Keratinocyte (primary cell): ENCODE data around the gene SPECC1L. TPM values are rescaled to one million over a fixed set of nuclear protein-coding genes. Genes with fewer than 3 reads are reported as not detected.

Experiments used
- DNase-seq: peaks from one replicate; pipeline ENCODE4 v3.0.0-alpha.2; 2011; ENCODE audit warnings: low read depth, missing footprints, low spot score
- FAIRE-seq: peaks from 2 replicates; lab custom pipeline; 2011; peaks lifted over from hg19 to GRCh38; lab: Jason Lieb, UNC
- H2AFZ ChIP-seq: 2 replicates; pipeline ENCODE4 v1.6.0; 2012; ENCODE audit warnings: low read length, control low read depth, inconsistent platforms; ENCODE audit not compliant: control insufficient read depth
- H3K27ac ChIP-seq: 2 replicates; pipeline ENCODE4 v1.5.1; 2011; ENCODE audit warnings: low read length; ENCODE audit not compliant: control insufficient read depth, insufficient read depth
- H3K27me3 ChIP-seq: 3 replicates; pipeline ENCODE4 v1.6.0; 2011; ENCODE audit warnings: low read length; ENCODE audit not compliant: control insufficient read depth, insufficient read depth; ENCODE audit errors: extremely low read depth
- H3K36me3 ChIP-seq, 2 experiments: 2 replicates in 1 of 2; 3 replicates in 1 of 2; pipeline ENCODE4 v1.5.1; 2011; ENCODE audit warnings: low read length in 2 of 2, mild to moderate bottlenecking in 1 of 2; ENCODE audit not compliant: control insufficient read depth in 2 of 2, insufficient read depth in 2 of 2; ENCODE audit errors: extremely low read depth in 1 of 2
- H3K4me1 ChIP-seq: 3 replicates; pipeline ENCODE4 v1.5.1; 2011; ENCODE audit warnings: low read length; ENCODE audit not compliant: control insufficient read depth, insufficient read depth; ENCODE audit errors: extremely low read depth
- H3K4me2 ChIP-seq: 3 replicates; pipeline ENCODE4 v1.6.0; 2011; ENCODE audit warnings: low read depth, low read length; ENCODE audit not compliant: control insufficient read depth, insufficient read depth; ENCODE audit errors: extremely low read depth
- H3K4me3 ChIP-seq, 3 experiments: fragments of 200-600 bp in 1 of 3; sonication (generic) in 1 of 3; 2 replicates in 2 of 3; 3 replicates in 1 of 3; pipeline ENCODE4 v1.5.1; 2011 to 2016; ENCODE audit warnings: low read length in 3 of 3, mild to moderate bottlenecking in 3 of 3, control low read depth in 2 of 3, inconsistent platforms in 1 of 3, low read depth in 1 of 3, mixed read lengths in 1 of 3, mixed run types in 1 of 3, moderate library complexity in 1 of 3; ENCODE audit not compliant: control insufficient read depth in 2 of 3, insufficient read depth in 2 of 3; ENCODE audit errors: extremely low read depth in 1 of 3
- H3K79me2 ChIP-seq: 2 replicates; pipeline ENCODE4 v1.6.0; 2012; ENCODE audit warnings: low read length; ENCODE audit not compliant: control insufficient read depth, insufficient read depth
- H3K9ac ChIP-seq: 3 replicates; pipeline ENCODE4 v1.6.0; 2011; ENCODE audit warnings: low read length; ENCODE audit not compliant: control insufficient read depth, insufficient read depth; ENCODE audit errors: extremely low read depth
- H3K9me1 ChIP-seq: 3 replicates; pipeline ENCODE4 v1.6.0; 2011; ENCODE audit warnings: low read length; ENCODE audit not compliant: control insufficient read depth, insufficient read depth; ENCODE audit errors: extremely low read depth
- H3K9me3 ChIP-seq: 2 replicates; pipeline ENCODE4 v1.5.1; 2012; ENCODE audit warnings: low read depth, low read length; ENCODE audit not compliant: control insufficient read depth
- H4K20me1 ChIP-seq: 3 replicates; pipeline ENCODE4 v1.6.0; 2011; ENCODE audit warnings: low read length; ENCODE audit not compliant: control insufficient read depth, insufficient read depth; ENCODE audit errors: extremely low read depth
- CTCF ChIP-seq, 3 experiments: IDR thresholded peaks in 1 of 3; conservative IDR thresholded peaks in 1 of 3; optimal IDR thresholded peaks in 1 of 3; 2 replicates in 2 of 3; 3 replicates in 1 of 3; pipeline versions ENCODE3 to v1.5.1; 2011; ENCODE audit warnings: low read length in 3 of 3, mild to moderate bottlenecking in 3 of 3, moderate library complexity in 2 of 3, control low read depth in 1 of 3, inconsistent platforms in 1 of 3; ENCODE audit not compliant: insufficient read depth in 2 of 3; ENCODE audit errors: extremely low read depth in 1 of 3
- EZH2 ChIP-seq: IDR thresholded peaks from one replicate; pipeline ENCODE4 v1.6.1; 2012; ENCODE audit warnings: inconsistent platforms, mild to moderate bottlenecking, low read length, moderate library complexity
- dilution Hi-C: fragments of 300-500 bp; cut with MboI; formaldehyde crosslinking; loops from one replicate; pipeline ENCODE4 v1.7.0; 2020; ENCODE audit warnings: low sequenced_read_pairs; ENCODE audit not compliant: extremely low pct_ligation_motif_present
- polyA plus RNA-seq, 5 experiments: library from polyadenylated mRNA; depleted of rRNA in 3 of 5; stranded (reverse) in 3 of 5; stranded (forward) in 1 of 5; unstranded in 1 of 5; fragments of >200 nt; gene quantifications; 1 replicate in 1 of 5; 2 replicates in 3 of 5; 3 replicates in 1 of 5; pipeline versions ENCODE4 v1.2.1 to v1.2.3, GENCODE V29; 2011 to 2012; ENCODE audit warnings: missing spikeins in 2 of 5, low read depth in 1 of 5, low replicate concordance in 1 of 5

Gene SPECC1L
- polyA plus RNA-seq, 1 donor (not counting 4 experiments of a cell fraction or from before 2014, with no cell fraction given), result 19.3 TPM

- Histone ChIP-seq H3K4me3 (no peak overlapping the region), H3K36me3 (no peaks in the 10 kb centered on the region), H3K79me2 (no peaks in the 10 kb centered on the region), H3K27me3 (peaks cover 20% of the 10 kb centered on the region), H3K27ac (no peak overlapping the region), H3K9me3 (no peaks in the 10 kb centered on the region), H3K4me1 (peaks cover 18% of the 10 kb centered on the region), H3K9me1 (no peaks in the 10 kb centered on the region), H4K20me1 (no peaks in the 10 kb centered on the region), H3K4me2 (no peak overlapping the region), H2AFZ (no peak overlapping the region), H3K9ac (no peak overlapping the region)
- TF ChIP-seq EZH2 (no peak), CTCF (optimal IDR thresholded peaks at IDR 0.05 in 1 of 3, IDR thresholded peaks at IDR 0.05 in 1 of 3, conservative IDR thresholded peaks at IDR 0.05 in 1 of 3; ENCODE audit: extremely low read depth in 1 of 3, insufficient read depth in 2 of 3, low read length in 3 of 3) (no peak)
- dilution Hi-C loops, result no loop called here
- DNase-seq (no peak), FAIRE-seq (no peak)
These were observed 150.3 kb downstream of the SPECC1L start for GRCh38 chr22:24420977-24421343.

GRCh38 chr22:24421428-24421931 lies 150.8 kb downstream of the SPECC1L start:
- no peak overlapping the region for H3K4me3 ChIP-seq
- no peaks in the 10 kb centered on the region for H3K79me2 ChIP-seq
- no peak overlapping the region for H3K4me2 ChIP-seq
- H3K27me3 ChIP-seq, result peaks cover 25% of the 10 kb centered on the region
- TF ChIP-seq CTCF (optimal IDR thresholded peaks at IDR 0.05 in 1 of 3, IDR thresholded peaks at IDR 0.05 in 1 of 3, conservative IDR thresholded peaks at IDR 0.05 in 1 of 3; ENCODE audit: extremely low read depth in 1 of 3, insufficient read depth in 2 of 3, low read length in 3 of 3) (peak; percentile 16 to 53 (median 37)), EZH2 (no peak)
- H3K9me3 ChIP-seq, result no peaks in the 10 kb centered on the region
- dilution Hi-C loops, result no loop called here
- H3K9me1 ChIP-seq, result no peaks in the 10 kb centered on the region
- H2AFZ ChIP-seq, result no peak overlapping the region
- H3K27ac ChIP-seq, result no peak overlapping the region
- FAIRE-seq (no peak), DNase-seq (no peak)
- H3K4me1 ChIP-seq, result peaks cover 18% of the 10 kb centered on the region
- H3K36me3 ChIP-seq, result no peaks in the 10 kb centered on the region
- H4K20me1 ChIP-seq, result no peaks in the 10 kb centered on the region
- no peak overlapping the region for H3K9ac ChIP-seq
